ENCODE data around the gene AK8.

DNA sequence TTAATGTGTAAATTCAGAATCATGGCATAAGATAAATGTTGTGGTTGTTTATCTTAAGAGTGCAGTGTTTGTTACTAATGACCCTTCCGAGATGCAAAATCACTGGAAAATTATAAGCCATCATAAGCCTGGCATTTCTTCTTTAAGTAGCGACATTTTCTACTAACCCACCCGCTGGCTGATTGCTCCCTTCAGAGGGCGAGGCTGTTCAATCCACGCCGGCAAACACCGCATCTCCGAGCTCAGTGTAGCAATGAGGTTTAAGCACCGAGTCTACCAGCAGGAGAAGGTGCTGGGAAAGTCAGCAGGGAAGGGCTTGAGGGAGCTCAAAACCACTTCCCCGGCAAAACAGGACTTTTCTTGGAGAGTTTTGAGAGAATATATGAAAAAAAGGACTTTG lies 52.7 kb downstream of the AK8 start:
- no peak for TF ChIP-seq POLR2A (IDR thresholded peaks at IDR 0.05)
- no peak for TF ChIP-seq POLR2AphosphoS5 (IDR thresholded peaks at IDR 0.05)
